Endothelial cell of umbilical vein (primary cell): Measurements from ENCODE around the gene ZNF182. TPM values are rescaled to one million over a fixed set of nuclear protein-coding genes. Genes with fewer than 3 reads are reported as not detected.

ENCODE experiments used
- BruUV-seq: library from RNA; stranded (reverse); fragments of 400-500 nt; replicated peaks from 2 replicates; lab custom pipeline; 2021; lab: Mats Ljungman, UMichigan
- CTCF ChIA-PET: fragments of 300-600, 350-600 bp; sonication (Branson Sonifier 250); formaldehyde crosslinking; loops from one replicate; lab custom pipeline; 2021; ENCODE audit warnings: antibody characterized with exemption, inconsistent platforms; lab: Charles Lee
- POLR2A ChIA-PET: fragments of 300-600, 350-600 bp; sonication (Branson Sonifier 250); formaldehyde crosslinking; loops from one replicate; lab custom pipeline; 2021; ENCODE audit warnings: antibody characterized with exemption, inconsistent platforms; lab: Charles Lee
- DNase-seq: peaks from one replicate; pipeline ENCODE4 v3.0.0-alpha.2; 2011; ENCODE audit warnings: low read depth, low spot score
- FAIRE-seq: peaks from 2 replicates; lab custom pipeline; 2011; peaks lifted over from hg19 to GRCh38; lab: Jason Lieb, UNC
- H2AFZ ChIP-seq: 2 replicates; pipeline ENCODE4 v1.6.0; 2012; ENCODE audit warnings: low read depth, low read length, control low read depth, inconsistent platforms
- H3K27ac ChIP-seq: 2 replicates; pipeline ENCODE4 v1.5.1; 2011; ENCODE audit warnings: low read depth, mild to moderate bottlenecking, control low read depth, low read length, moderate library complexity; ENCODE audit not compliant: insufficient read depth
- H3K27me3 ChIP-seq, 2 experiments: 2 replicates each; pipeline versions ENCODE4 v1.6.0 to v1.6.1; 2011; ENCODE audit warnings: low read length in 2 of 2, mixed read lengths in 1 of 2; ENCODE audit not compliant: control insufficient read depth in 2 of 2, insufficient read depth in 2 of 2
- H3K36me3 ChIP-seq, 2 experiments: 2 replicates in 1 of 2; 3 replicates in 1 of 2; pipeline ENCODE4 v1.5.1; 2011; ENCODE audit warnings: low read length in 2 of 2, mild to moderate bottlenecking in 1 of 2, moderate library complexity in 1 of 2; ENCODE audit not compliant: control insufficient read depth in 2 of 2, insufficient read depth in 2 of 2; ENCODE audit errors: extremely low read depth in 1 of 2
- H3K4me1 ChIP-seq: 3 replicates; pipeline ENCODE4 v1.5.1; 2011; ENCODE audit warnings: mild to moderate bottlenecking, low read length; ENCODE audit not compliant: control insufficient read depth, insufficient read depth; ENCODE audit errors: extremely low read depth
- H3K4me2 ChIP-seq: 2 replicates; pipeline ENCODE4 v1.6.1; 2011; ENCODE audit warnings: low read length, control low read depth, mixed read lengths; ENCODE audit not compliant: insufficient read depth
- H3K4me3 ChIP-seq, 3 experiments: fragments of 200-600 bp in 1 of 3; sonication (generic), shearing (Covaris generic) in 1 of 3; replicated peaks in 1 of 3; 2 replicates each; pipeline ENCODE4 v1.5.1; 2011 to 2016; ENCODE audit warnings: control low read depth in 3 of 3, low read length in 3 of 3, mild to moderate bottlenecking in 2 of 3, inconsistent platforms in 1 of 3, low read depth in 1 of 3, moderate library complexity in 1 of 3; ENCODE audit not compliant: insufficient read depth in 1 of 3
- H3K79me2 ChIP-seq: 2 replicates; pipeline ENCODE4 v1.6.0; 2012; ENCODE audit warnings: low read length, inconsistent platforms; ENCODE audit not compliant: control insufficient read depth, insufficient read depth
- H3K9ac ChIP-seq: replicated peaks from 2 replicates; pipeline ENCODE3; 2011; ENCODE audit warnings: low read length, control low read depth; ENCODE audit not compliant: insufficient read depth; ENCODE audit errors: extremely low read depth
- H3K9me1 ChIP-seq: replicated peaks from 3 replicates; pipeline ENCODE4 v1.6.0; 2011; ENCODE audit warnings: mild to moderate bottlenecking, low read length; ENCODE audit not compliant: control insufficient read depth, insufficient read depth; ENCODE audit errors: extremely low read depth
- H3K9me3 ChIP-seq: replicated peaks from 2 replicates; pipeline ENCODE4 v1.5.1; 2012; ENCODE audit warnings: low read length, inconsistent platforms; ENCODE audit not compliant: control insufficient read depth, insufficient read depth
- H4K20me1 ChIP-seq: replicated peaks from 2 replicates; pipeline ENCODE3; 2011; ENCODE audit warnings: mild to moderate bottlenecking, low read length; ENCODE audit not compliant: control insufficient read depth, insufficient read depth; ENCODE audit errors: extremely low read depth
- EZH2 ChIP-seq: IDR thresholded peaks from 2 replicates; pipeline ENCODE4 v1.6.1; 2012; ENCODE audit warnings: borderline replicate concordance, low read depth, mild to moderate bottlenecking, moderate library complexity, low read length, inconsistent platforms; ENCODE audit not compliant: severe bottlenecking
- FOS ChIP-seq: IDR thresholded peaks from 2 replicates; pipeline ENCODE4 v1.6.1; 2011; ENCODE audit warnings: mild to moderate bottlenecking, low read length, moderate library complexity, borderline replicate concordance; ENCODE audit not compliant: insufficient read depth
- GATA2 ChIP-seq: IDR thresholded peaks from 2 replicates; pipeline ENCODE4 v1.7.0; 2011; ENCODE audit warnings: low read depth, mild to moderate bottlenecking, moderate library complexity, mixed read lengths, low read length; ENCODE audit not compliant: insufficient read length, insufficient read depth
- JUN ChIP-seq: IDR thresholded peaks from 2 replicates; pipeline ENCODE4 v1.6.1; 2011; ENCODE audit warnings: borderline replicate concordance, low read depth; ENCODE audit not compliant: insufficient read length, insufficient read depth
- MYC ChIP-seq: IDR thresholded peaks from one replicate; pipeline ENCODE4 v1.6.1; 2011; ENCODE audit warnings: mild to moderate bottlenecking, low read depth, low read length
- POLR2A ChIP-seq: IDR thresholded peaks from 2 replicates; pipeline ENCODE4 v1.6.1; 2012; ENCODE audit warnings: low read depth, mild to moderate bottlenecking, control low read depth, low read length
- POLR2AphosphoS5 ChIP-seq: IDR thresholded peaks from 2 replicates; pipeline ENCODE4 v1.6.1; 2012; ENCODE audit warnings: low read depth, mild to moderate bottlenecking, control low read depth, low read length, moderate library complexity; ENCODE audit not compliant: insufficient read depth
- dilution Hi-C: fragments of 300-500 bp; cut with MboI; formaldehyde crosslinking; loops from one replicate; pipeline ENCODE4 v1.15.0; 2019; ENCODE audit warnings: low sequenced_read_pairs; ENCODE audit not compliant: extremely low pct_ligation_motif_present
- intact Hi-C: fragments of 100-400 bp; cut with micrococcal nuclease; formaldehyde crosslinking; loops from one replicate; pipeline ENCODE4 v1.10.0; 2022
- polyA plus RNA-seq, 4 experiments: library from polyadenylated mRNA; depleted of rRNA in 3 of 4; stranded (reverse) in 3 of 4; unstranded in 1 of 4; fragments of >200 nt; gene quantifications; 2 replicates each; pipeline versions ENCODE4 v1.2.1 to v1.2.3, GENCODE V29; 2011 to 2012; ENCODE audit warnings: missing spikeins in 1 of 4
- total RNA-seq: library from RNA; stranded (reverse); gene quantifications from 2 replicates; pipeline ENCODE4 v1.2.3, GENCODE V29; 2021
- TF ChIP-seq, protein P1 (sequence below): IDR thresholded peaks from 2 replicates; pipeline ENCODE4 v1.6.1; 2011; ENCODE audit not compliant: insufficient read depth, insufficient read length
- TF ChIP-seq, protein P2 (sequence below), 2 donors: IDR thresholded peaks; 1 replicate in 1 of 2; 2 replicates in 1 of 2; pipeline ENCODE4 v1.5.1; 2011; ENCODE audit warnings: low read length in 2 of 2, mild to moderate bottlenecking in 2 of 2, moderate library complexity in 2 of 2, control low read depth in 1 of 2, inconsistent platforms in 1 of 2, low read depth in 1 of 2; ENCODE audit not compliant: insufficient read depth in 1 of 2; ENCODE audit errors: extremely low read depth in 1 of 2

The ZNF182 gene
- total and polyA plus RNA-seq, 2 donors (not counting 3 experiments of a cell fraction or from before 2014, with no cell fraction given): 0.90 to 3.9 TPM

DNA sequence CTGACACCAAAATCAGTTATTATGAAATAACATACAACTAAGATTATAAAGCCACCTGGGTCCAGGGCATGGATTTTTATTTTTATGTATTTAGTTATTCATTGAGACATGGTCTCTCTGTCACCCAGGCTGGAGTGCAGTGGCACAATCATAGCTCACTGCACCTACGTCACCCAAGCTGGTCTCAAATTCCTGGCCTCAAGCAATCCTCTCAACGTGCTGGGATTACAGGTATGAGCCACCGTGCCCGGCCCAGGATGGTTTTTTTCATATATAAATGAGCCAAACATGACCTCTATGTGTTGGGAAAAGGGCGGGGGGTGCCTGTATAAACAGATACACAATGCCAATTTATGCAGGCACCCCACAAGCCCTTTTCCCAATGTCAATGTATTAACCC lies 43.1 kb upstream of the ZNF182 start:
- TF ChIP-seq JUN (no peak), GATA2 (no peak), POLR2A (no peak), FOS (no peak), POLR2AphosphoS5 (no peak), MYC (no peak), EZH2 (no peak)
- TF ChIP-seq, protein P1, sequence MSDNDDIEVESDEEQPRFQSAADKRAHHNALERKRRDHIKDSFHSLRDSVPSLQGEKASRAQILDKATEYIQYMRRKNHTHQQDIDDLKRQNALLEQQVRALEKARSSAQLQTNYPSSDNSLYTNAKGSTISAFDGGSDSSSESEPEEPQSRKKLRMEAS: no peak
- TF ChIP-seq, protein P2, sequence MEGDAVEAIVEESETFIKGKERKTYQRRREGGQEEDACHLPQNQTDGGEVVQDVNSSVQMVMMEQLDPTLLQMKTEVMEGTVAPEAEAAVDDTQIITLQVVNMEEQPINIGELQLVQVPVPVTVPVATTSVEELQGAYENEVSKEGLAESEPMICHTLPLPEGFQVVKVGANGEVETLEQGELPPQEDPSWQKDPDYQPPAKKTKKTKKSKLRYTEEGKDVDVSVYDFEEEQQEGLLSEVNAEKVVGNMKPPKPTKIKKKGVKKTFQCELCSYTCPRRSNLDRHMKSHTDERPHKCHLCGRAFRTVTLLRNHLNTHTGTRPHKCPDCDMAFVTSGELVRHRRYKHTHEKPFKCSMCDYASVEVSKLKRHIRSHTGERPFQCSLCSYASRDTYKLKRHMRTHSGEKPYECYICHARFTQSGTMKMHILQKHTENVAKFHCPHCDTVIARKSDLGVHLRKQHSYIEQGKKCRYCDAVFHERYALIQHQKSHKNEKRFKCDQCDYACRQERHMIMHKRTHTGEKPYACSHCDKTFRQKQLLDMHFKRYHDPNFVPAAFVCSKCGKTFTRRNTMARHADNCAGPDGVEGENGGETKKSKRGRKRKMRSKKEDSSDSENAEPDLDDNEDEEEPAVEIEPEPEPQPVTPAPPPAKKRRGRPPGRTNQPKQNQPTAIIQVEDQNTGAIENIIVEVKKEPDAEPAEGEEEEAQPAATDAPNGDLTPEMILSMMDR (IDR thresholded peaks at IDR 0.05; ENCODE audit: extremely low read depth in 1 of 2, insufficient read depth in 1 of 2, low read depth in 1 of 2, low read length in 2 of 2): no peak
- FAIRE-seq: no peak
- Histone ChIP-seq H2AFZ (no peak overlapping the region), H4K20me1 (no peaks in the 10 kb centered on the region), H3K79me2 (no peaks in the 10 kb centered on the region), H3K9me1 (no peaks in the 10 kb centered on the region), H3K9me3 (no peaks in the 10 kb centered on the region), H3K27me3 (no peaks in the 10 kb centered on the region), H3K27ac (no peak overlapping the region), H3K4me3 (no peak overlapping the region), H3K4me2 (no peak overlapping the region), H3K9ac (no peak overlapping the region), H3K4me1 (peaks cover 13% of the 10 kb centered on the region), H3K36me3 (no peaks in the 10 kb centered on the region)
- ChIA-PET POLR2A (no interaction called here), CTCF (no interaction called here)
- BruUV-seq: no TSS peak
- intact Hi-C loops: no loop called here
- dilution Hi-C loops: no loop called here
- DNase-seq: no peak
